Measurements from ENCODE around the gene ABCC2.

GRCh38 chr10:99812177-99812576 lies 29.7 kb downstream of the ABCC2 start:
- no peak for TF ChIP-seq CTCF (IDR thresholded peaks at IDR 0.05; ENCODE audit: low read depth, low read length)
- no peak for TF ChIP-seq POLR2A (IDR thresholded peaks at IDR 0.05; ENCODE audit: extremely low read depth, insufficient read length)
- no peak for TF ChIP-seq MAX (IDR thresholded peaks at IDR 0.05; ENCODE audit: low read depth, low read length)
